ENCODE data around the gene CSNK1G2. TPM values are rescaled to one million over a fixed set of nuclear protein-coding genes. Genes with fewer than 3 reads are reported as not detected.

CSNK1G2 gene
- total and polyA plus RNA-seq, 2 of the 13 experiments (the other 11 are each of a cell fraction or from before 2014, with no cell fraction given) = 53.8 to 72.5 TPM

GRCh38 chr19:1907563-1908363 is 33.2 kb upstream of the CSNK1G2 start (continued):
- TF ChIP-seq NR0B2 (CRISPR knock-in tag; IDR thresholded peaks at IDR 0.05) = no peak; the same call in 1 of the 2 replicates
- TF ChIP-seq ARID2 (CRISPR knock-in tag; IDR thresholded peaks at IDR 0.05; ENCODE audit: borderline replicate concordance) = no peak
- TF ChIP-seq ZFYVE20 (CRISPR knock-in tag; IDR thresholded peaks at IDR 0.05; ENCODE audit: borderline replicate concordance, low read depth) = no peak
- peak; percentile 31 for TF ChIP-seq ZNF883 (CRISPR knock-in tag; IDR thresholded peaks at IDR 0.05; ENCODE audit: not compliant biosample characterization)
- TF ChIP-seq CC2D1A (CRISPR knock-in tag; IDR thresholded peaks at IDR 0.05) = no peak
- no peak for TF ChIP-seq ADNP (CRISPR knock-in tag; IDR thresholded peaks at IDR 0.05)
- no peak for TF ChIP-seq SIX4 (CRISPR knock-in tag; IDR thresholded peaks at IDR 0.05)
- peak; percentile 50; the same call in 1 of the 2 replicates for TF ChIP-seq TAF1 (CRISPR knock-in tag; IDR thresholded peaks at IDR 0.05)
- TF ChIP-seq HMG20B (CRISPR knock-in tag; conservative IDR thresholded peaks at IDR 0.05) = no peak
- peak; percentile 67; the same call in 1 of the 2 replicates for TF ChIP-seq AKAP8 (CRISPR knock-in tag; IDR thresholded peaks at IDR 0.05)
- no peak for TF ChIP-seq ZNF775 (CRISPR knock-in tag; IDR thresholded peaks at IDR 0.05; ENCODE audit: borderline replicate concordance)
- TF ChIP-seq HNF4A (CRISPR knock-in tag; IDR thresholded peaks at IDR 0.05) = no peak
- TF ChIP-seq SMYD3 (CRISPR knock-in tag; IDR thresholded peaks at IDR 0.05) = no peak
- no peak for TF ChIP-seq ARNT (IDR thresholded peaks at IDR 0.05)
- no peak for TF ChIP-seq RELA (CRISPR knock-in tag; IDR thresholded peaks at IDR 0.05)
